GM19395 (cell line): ENCODE results near the gene RACGAP1.

Source experiments
- ATAC-seq: cut with Tn5 transposase; IDR thresholded peaks from one replicate; pipeline ENCODE4 v1.9.1; 2021; ENCODE audit warnings: mild to moderate bottlenecking, moderate library complexity; ENCODE audit not compliant: unreplicated experiment

RACGAP1 gene

DNA sequence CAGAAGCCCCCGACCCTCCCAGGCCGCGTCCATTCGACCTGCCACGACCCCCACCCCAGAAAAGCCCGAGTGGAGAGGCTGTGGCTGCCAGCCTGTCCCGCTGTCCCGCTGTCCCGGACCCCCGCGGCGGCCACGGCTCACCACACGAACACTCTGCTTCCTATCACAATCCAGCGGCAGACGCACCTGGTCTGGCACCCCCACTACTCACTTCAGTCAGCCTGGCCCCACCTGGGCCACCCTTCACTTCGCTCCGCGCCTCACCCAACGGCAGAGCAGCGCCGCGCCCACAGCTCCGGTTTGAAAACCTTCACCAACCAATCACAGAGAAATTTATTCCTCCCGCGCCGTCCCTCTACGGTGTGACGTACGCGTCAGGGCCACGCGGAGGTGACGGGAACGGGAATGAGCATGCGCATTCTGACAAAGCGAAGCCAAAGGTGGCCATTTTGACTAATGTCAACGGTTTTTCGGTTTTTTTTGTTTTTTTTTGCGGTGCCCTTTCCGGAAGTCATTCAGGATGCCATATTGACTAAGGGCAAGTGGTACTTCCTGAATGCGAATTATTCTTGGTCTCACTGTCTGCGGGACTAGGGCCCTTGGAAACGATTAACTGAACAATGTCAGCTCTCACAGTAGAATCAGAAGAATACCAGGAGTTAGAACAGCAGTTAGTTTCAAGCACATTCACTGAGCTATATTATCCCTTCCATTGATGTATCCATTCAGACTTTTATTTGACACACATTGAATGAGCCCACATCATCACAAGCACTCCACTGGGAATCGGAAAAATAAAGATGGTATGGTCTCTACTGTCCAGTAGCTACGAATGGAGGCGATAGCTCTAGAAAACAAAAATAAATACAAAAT lies at the start of gene RACGAP1:
Gene RACGAP1 (minus strand): TSS at position 308 of the 873 bp plus-strand sequence. CDS start 8,779 bp downstream, outside the sequence.
- ATAC-seq: peak; percentile 98

DNA sequence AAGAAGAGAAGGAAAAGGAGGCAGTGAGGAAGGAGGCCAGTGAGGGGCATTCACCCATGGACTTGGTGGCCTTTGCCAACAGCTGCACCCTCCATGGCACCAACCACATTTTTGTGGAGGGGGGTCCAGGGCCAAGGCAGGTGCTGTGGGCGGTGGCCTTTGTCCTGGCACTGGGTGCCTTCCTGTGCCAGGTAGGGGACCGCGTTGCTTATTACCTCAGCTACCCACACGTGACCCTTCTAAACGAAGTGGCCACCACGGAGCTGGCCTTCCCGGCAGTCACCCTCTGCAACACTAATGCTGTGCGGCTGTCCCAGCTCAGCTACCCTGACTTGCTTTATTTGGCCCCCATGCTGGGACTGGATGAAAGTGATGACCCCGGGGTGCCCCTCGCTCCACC lies 48.4 kb upstream of the RACGAP1 start:
- ATAC-seq: no peak

- no peak for ATAC-seq
Measured at GRCh38 chr12:50073206-50073605, 47.9 kb upstream of the RACGAP1 start.

DNA sequence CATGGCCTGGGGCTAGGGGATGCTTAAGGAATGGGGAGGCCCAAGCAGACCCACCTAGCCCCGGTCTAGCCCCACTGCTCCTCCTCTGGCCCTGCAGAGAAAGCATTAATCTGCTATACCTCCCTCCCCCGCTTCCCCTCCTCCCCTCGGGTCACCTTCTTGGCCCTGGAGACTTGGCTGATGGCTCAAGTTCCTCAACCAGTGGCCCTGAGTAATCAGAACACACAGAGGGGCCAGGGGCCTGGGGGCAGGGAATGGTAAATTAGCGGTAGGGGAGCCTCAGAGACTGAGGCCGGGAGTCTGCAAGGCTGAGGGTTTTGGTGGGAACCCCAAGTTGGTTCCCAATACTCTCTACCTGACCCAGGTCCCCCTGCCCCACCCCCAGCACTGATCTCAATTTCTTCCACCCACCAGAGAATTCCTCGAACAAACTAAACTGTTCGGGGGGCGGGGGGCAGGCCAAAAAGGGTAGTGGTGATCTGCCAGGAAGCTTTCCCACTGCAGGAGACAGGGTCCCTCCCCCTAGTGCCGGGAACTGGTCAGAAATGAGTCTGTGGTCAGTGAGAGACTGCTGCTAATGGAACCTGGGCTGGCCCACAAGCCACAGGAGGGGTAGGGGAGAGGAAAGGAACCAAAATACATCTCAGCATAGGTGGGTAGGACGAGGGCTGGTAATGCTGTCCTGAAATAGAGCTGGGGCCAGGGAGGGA lies 47.1 kb upstream of the RACGAP1 start:
- no peak for ATAC-seq

DNA sequence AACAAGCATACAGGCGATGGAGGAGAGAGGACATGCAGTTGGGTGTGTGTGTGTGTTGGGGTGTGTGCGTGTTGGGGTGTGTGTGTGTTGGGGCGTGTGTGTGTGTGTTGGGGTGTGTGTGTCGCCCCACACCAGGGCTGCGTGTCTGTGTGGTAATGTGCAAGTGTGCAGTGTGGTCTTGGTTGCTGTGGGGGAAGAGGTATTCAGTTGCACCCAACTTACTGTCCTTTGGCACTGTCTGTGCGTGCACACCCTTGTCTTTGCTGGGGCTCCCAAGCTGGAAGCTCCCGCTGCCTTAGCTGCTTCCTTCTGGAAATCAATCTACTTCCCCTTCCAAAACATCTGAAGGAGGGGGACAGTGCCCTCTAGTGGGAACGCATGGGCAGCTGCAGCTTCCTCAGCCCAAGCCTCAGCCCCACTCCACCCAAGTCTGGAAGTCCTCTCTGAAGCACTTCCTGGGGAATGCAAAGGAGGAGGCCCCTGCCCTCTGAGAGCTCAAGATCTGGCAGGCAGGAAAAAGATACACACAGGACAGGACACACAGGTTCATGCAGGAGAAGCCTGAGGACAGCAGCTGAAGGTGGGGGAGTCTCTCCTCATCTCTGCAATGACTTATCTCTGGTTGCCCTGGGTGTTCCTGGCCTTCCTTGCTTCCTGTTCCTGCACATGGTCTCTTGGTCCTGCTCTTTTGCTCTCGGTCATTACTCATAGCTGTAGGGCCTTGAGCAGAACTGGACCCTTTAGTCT lies 45.2 kb upstream of the RACGAP1 start:
- no peak for ATAC-seq

GRCh38 chr12:50069539-50069938 lies 44.2 kb upstream of the RACGAP1 start:
- no peak for ATAC-seq

GRCh38 chr12:50069069-50069468 lies 43.8 kb upstream of the RACGAP1 start:
- no peak for ATAC-seq

DNA sequence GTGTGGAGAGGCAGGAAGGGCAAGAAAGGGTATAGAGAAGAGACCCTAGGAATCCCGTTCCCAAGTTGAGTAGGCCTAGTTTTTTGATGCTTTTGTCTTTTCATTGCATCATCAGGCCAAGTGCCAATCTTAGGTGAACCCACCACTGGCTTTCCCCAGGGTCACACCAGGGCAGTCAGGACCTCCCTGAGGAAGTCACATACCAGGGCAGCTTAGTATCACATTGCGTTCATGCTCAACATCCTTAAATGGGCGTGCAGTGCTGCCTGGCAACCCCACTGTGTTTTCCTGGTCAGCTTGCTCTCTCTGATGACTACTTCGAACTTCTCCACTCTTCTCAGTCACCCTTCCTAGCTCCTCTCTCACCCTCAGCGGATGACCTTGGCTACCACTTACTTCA lies 41.1 kb upstream of the RACGAP1 start:
- ATAC-seq: no peak

DNA sequence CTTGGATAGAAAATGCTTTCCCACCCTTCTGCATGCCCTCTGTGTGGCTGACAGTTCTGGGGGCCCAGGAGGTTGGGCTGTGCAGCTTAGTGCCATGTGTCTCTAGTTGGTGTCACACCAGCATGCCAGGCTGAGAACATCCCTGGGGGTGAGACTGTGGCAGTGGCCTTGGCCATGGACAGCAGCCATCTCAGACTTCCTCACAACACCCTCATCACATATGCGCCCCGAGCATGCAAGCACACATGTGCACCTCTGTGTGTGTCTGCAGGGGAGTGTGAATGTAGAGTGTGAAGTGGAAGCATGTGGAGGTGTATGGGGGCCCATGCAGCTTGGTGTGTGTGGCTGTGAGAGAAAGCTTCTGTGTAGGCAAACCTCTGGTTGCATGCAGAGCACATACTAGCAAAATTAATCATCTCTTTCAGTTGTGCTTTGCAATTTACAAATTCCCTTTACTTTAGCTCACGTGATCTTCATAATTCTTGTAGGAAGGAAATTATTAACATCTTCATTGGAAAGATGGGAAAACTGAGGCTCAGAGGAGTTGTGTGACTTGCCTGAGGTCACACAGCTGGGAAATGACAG lies 40.5 kb upstream of the RACGAP1 start:
- no peak for ATAC-seq

DNA sequence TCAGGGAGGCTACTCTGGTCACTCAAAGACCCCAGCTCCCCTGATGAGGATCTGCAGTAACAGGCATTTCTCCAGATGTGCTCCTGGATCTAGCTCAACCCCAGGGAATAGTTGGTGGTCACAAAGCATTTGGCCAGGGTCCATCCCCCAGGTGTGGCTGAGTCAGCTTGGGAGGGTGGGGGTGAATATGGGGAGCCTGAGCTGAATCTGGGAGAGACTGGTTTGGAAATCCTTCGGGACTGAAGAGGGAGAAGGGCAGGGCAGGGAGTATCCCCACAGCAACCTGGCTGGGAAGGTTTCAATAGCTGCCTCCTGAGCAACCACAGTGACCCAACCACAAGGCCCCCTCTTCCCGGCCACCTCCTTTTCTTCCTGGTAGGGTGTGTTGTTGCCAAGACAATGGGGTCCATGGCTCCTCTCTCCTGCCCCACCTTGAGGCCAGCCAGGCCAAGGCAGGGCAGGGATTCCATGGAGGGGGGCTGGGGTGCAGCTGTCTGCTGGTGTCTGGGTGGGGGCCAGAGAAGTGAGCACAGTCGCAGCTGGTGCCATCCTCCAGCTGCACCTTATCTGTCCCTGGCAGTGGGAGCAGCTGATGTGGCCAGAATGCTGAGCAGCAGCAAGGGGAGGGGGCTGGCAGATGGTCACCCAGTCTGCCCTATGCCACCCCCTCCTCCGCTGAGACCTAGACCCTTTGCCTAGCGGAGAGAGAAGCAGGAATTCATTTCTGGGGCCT lies 37.6 kb upstream of the RACGAP1 start:
- no peak for ATAC-seq

DNA sequence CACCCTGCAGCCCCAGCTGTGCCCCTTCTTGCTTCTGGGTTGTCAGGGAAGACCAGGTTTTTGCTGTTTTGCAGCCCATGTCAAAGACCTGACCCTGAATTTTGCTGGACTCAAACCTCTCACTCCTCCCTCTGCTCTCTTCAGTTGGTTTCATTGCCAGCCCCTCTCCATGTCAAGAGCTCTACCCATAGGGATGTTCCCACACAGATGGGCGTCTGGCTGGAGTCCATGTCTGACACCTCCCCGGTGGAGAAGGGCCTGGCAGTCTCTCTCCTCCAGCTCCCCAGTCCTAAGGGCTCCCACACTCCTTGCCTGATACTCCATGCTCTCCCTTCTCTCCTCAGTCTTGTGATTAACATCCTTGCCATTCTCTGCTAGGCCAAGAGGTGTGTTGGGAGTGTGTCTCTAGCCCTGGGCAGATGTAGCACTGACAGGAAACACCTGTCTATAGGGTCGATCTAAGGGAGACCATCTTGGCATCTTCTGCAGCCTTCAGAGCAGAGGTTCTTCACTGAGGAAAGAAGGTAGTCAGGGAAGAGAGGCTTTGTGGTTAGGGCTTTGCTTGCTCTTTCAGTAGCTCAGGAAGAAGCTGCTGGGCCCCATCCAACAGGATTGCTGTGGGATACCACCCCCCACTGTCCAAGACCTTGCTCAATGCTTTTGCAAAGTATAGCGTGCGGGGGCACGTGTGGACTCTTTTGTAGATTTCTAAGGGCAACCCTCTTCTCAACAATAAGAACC lies 36.8 kb upstream of the RACGAP1 start:
- ATAC-seq: no peak

DNA sequence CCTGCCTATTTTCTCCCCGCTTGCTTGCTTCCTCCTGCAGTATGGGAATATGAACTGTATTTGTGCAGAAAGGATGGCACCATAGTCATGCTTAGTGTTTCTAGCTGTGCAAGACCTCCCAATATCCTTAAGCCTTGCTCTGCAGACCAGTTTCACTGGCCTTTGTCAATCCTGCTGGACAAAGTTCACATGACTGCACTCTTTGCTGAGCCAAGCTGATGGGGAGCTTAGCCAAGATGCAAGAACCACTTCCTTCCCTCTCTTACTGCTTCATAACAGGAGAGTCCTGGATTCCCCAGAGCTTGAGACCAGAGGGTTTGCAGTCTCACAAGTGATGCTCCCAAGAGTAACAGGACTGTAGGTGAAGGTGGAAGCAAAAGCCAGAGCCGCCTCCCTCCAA lies 35.9 kb upstream of the RACGAP1 start:
- no peak for ATAC-seq

DNA sequence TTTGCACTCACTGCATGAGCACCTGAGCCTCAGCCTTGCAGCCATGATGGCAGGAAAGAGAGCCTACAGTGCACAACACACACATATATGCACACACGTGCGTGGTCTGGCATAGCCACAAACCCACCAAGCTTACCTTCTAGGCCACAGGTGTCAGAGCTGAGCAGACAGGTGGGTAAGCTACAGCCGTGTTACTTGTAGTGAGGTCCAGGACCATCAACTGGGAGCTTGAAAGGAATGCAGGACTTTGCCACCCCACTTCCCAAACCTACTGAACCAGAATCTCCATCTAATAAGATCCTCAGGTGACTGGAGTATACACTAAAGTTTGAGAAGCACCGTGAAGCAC lies 34.8 kb upstream of the RACGAP1 start:
- ATAC-seq: no peak

DNA sequence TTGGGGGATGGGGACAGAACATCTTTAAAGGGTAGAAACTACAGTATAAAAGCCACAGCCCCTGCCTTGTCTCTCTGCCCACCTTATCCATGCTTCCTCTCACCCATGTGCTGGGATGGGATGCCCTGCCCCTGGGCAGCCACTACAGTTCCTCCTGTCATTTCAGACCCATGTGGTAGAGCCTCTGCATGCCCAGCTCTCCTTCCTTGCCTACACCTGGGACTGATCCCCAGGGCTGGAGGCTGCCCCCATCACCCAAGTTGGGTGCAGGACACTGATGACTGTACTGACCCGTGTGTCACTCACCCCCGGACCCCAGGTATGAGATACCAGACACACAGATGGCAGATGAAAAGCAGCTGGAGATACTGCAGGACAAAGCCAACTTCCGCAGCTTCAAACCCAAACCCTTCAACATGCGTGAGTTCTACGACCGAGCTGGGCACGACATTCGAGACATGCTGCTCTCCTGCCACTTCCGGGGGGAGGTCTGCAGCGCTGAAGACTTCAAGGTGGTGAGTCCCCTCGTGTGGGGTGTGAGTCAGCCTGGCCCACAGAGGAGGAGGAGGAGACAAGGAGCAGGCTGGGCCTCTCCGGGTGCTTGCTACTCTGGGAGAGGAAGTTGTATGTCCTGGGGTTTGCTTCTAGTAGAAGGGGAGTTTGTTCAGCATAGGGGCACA lies 34.3 kb upstream of the RACGAP1 start:
- ATAC-seq: no peak

DNA sequence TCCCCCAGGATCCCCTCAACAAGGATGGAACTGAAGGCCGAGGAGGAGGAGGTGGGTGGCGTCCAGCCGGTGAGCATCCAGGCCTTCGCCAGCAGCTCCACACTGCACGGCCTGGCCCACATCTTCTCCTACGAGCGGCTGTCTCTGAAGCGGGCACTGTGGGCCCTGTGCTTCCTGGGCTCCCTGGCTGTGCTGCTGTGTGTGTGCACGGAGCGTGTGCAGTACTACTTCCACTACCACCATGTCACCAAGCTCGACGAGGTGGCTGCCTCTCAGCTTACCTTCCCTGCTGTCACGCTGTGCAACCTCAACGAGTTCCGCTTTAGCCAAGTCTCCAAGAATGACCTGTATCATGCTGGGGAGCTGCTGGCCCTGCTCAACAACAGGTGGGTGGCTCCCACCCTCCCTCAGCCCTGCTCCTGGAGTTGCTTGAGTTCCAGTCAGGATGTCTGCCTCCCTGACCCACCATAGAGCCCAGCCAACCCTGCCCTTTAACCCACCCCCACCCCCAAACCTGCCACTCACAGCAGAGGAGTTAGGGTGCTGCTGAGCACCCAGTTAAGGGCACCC lies 33.5 kb upstream of the RACGAP1 start:
- ATAC-seq: no peak

GRCh38 chr12:50057896-50058670 lies 32.8 kb upstream of the RACGAP1 start:
- ATAC-seq: no peak

DNA sequence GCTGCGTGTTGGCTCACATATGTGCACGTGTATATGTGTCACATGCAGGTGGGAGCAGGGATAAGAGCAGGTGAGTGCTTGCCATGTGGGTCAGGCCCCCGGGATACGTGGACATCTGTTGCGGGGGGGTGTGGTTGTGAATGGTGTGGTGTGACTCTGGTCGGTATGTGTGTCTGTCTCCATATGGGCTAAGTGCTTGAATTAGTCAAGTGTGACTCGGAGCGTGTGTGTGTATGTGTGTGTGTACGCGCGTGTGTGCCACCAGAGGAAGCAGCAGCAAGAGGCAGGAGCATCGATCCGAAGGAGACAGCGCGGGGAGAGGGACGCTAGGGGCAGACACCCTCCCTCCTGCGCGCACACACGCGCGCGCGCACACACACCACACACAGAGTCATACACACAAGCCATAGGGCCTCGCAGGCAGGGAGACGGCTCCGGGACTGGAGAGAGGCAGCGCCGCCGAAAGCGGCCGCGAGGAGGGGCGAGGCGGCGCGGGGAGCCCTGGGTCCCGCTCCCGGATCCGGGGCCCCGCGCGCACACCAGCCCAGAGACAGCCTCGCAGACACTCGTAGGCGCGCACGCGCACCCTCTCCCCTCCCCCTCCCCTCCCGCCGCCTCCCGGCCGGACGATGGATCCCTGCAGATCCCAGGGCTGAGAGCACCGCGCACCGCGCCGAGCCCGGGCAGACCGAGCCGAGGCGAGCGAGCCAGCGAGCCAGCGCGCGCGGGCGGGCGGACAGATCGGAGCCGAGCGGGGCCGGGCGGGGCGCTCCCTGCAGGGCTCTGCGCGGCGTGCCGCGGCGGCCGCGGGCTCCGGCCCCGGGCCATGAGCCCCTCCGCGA lies 31.9 kb upstream of the RACGAP1 start, which contains the start of gene ASIC1:
Gene ASIC1 (plus strand): TSS at position 597 of the 842 bp plus-strand sequence. CDS start 1,171 bp downstream, outside the sequence.
- ATAC-seq: no peak
